ENCODE results near the gene POC1B.

- TF ChIP-seq, protein P1, sequence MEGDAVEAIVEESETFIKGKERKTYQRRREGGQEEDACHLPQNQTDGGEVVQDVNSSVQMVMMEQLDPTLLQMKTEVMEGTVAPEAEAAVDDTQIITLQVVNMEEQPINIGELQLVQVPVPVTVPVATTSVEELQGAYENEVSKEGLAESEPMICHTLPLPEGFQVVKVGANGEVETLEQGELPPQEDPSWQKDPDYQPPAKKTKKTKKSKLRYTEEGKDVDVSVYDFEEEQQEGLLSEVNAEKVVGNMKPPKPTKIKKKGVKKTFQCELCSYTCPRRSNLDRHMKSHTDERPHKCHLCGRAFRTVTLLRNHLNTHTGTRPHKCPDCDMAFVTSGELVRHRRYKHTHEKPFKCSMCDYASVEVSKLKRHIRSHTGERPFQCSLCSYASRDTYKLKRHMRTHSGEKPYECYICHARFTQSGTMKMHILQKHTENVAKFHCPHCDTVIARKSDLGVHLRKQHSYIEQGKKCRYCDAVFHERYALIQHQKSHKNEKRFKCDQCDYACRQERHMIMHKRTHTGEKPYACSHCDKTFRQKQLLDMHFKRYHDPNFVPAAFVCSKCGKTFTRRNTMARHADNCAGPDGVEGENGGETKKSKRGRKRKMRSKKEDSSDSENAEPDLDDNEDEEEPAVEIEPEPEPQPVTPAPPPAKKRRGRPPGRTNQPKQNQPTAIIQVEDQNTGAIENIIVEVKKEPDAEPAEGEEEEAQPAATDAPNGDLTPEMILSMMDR (IDR thresholded peaks at IDR 0.05): no peak
- no peak for TF ChIP-seq POLR2A (IDR thresholded peaks at IDR 0.05)
These were observed 14.7 kb upstream of the POC1B start for GRCh38 chr12:89540586-89540985.

Data from Peyer's patch (tissue), 4 donors.